C4-2B (cell line): ENCODE measurements around the gene ERBB3.

ENCODE experiments used
- H3K27ac ChIP-seq: fragments of 450-650 bp; 2 replicates; pipeline ENCODE4 v1.5.1; 2017
- ZFX ChIP-seq: fragments of 450-650 bp; IDR thresholded peaks from 2 replicates; pipeline ENCODE4 v1.6.1; 2017
- TF ChIP-seq, protein P1 (sequence below): fragments of 450-650 bp; conservative IDR thresholded peaks from 2 replicates; pipeline ENCODE4 v1.5.1; 2017; ENCODE audit warnings: mild to moderate bottlenecking

ERBB3 gene

GRCh38 chr12:56079723-56080555 is at the start of gene ERBB3:
TSS of gene ERBB3 (plus strand) at chr12:56080165. CDS start at chr12:56080301, 136 bp downstream.
- peak within 1 kb of the TSS; percentile 97 for H3K27ac ChIP-seq
- no peak for TF ChIP-seq ZFX
- TF ChIP-seq, protein P1, sequence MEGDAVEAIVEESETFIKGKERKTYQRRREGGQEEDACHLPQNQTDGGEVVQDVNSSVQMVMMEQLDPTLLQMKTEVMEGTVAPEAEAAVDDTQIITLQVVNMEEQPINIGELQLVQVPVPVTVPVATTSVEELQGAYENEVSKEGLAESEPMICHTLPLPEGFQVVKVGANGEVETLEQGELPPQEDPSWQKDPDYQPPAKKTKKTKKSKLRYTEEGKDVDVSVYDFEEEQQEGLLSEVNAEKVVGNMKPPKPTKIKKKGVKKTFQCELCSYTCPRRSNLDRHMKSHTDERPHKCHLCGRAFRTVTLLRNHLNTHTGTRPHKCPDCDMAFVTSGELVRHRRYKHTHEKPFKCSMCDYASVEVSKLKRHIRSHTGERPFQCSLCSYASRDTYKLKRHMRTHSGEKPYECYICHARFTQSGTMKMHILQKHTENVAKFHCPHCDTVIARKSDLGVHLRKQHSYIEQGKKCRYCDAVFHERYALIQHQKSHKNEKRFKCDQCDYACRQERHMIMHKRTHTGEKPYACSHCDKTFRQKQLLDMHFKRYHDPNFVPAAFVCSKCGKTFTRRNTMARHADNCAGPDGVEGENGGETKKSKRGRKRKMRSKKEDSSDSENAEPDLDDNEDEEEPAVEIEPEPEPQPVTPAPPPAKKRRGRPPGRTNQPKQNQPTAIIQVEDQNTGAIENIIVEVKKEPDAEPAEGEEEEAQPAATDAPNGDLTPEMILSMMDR, result no peak

GRCh38 chr12:56031987-56032386 is 48.0 kb upstream of the ERBB3 start:
- TF ChIP-seq ZFX, result no peak
- TF ChIP-seq, protein P1, result no peak
- H3K27ac ChIP-seq, result no peak overlapping the region

GRCh38 chr12:56034586-56035332 is 45.2 kb upstream of the ERBB3 start:
- no peak for TF ChIP-seq ZFX
- TF ChIP-seq, protein P1, result no peak
- H3K27ac ChIP-seq, result no peak overlapping the region

GRCh38 chr12:56037161-56037560 is 42.8 kb upstream of the ERBB3 start:
- H3K27ac ChIP-seq, result no peak overlapping the region
- no peak for TF ChIP-seq ZFX
- TF ChIP-seq, protein P1, result no peak

DNA sequence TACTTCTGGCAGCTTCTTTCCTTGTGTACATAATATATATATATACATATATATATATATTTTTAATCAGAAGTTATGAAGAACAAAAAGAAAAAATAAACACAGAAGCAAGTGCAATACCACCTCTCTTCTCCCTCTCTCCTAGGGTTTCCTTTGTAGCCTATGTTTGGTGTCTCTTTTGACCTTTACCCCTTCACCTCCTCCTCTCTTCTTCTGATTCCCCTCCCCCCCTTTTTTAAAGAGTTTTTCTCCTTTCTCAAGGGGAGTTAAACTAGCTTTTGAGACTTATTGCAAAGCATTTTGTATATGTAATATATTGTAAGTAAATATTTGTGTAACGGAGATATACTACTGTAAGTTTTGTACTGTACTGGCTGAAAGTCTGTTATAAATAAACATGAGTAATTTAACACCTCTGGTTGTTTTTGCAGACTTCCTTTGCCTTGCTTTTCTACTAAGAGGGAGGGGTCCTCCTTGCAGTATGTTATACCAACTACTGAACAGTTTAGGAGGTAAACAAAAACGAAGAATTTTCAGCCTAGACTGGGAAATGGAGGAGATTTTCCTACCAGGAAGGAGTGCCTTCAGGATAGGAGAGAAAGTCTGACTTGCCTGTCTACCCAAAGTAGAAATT is 41.8 kb upstream of the ERBB3 start:
- H3K27ac ChIP-seq, result no peak overlapping the region
- TF ChIP-seq ZFX, result no peak
- TF ChIP-seq, protein P1, result no peak

DNA sequence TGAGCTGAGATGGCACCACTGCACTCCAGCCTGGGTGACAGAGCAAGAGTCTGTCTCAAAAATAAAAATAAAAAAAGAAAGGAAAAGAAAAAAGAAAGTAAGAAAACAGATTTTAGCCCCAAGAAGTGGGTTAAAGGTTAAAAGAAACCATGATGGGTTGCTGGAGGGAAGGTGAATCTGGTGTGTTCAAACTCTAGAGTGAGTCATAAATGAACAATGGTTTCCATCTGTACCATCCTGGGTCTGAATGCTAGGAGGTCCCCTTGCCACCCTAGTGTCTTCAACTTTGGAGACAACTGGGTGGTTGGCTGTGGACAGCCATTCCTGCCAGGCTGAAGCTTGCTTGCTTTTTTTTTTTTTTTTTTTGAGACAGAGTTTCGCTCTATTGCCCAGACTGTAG is 39.8 kb upstream of the ERBB3 start:
- peak overlapping the region; percentile 95 for H3K27ac ChIP-seq
- TF ChIP-seq, protein P1, result no peak
- TF ChIP-seq ZFX, result no peak
